Measurements from ENCODE around the gene EYS.

- TF ChIP-seq CREB5 (CRISPR knock-in tag; IDR thresholded peaks at IDR 0.05; ENCODE audit: low read depth) (no peak), ZFP3 (CRISPR knock-in tag; IDR thresholded peaks at IDR 0.05) (no peak), TSHZ2 (CRISPR knock-in tag; IDR thresholded peaks at IDR 0.05) (no peak), RARB (CRISPR knock-in tag; IDR thresholded peaks at IDR 0.05) (no peak), ZNF565 (CRISPR knock-in tag; conservative IDR thresholded peaks at IDR 0.05; ENCODE audit: low read depth) (no peak), PATZ1 (CRISPR knock-in tag; IDR thresholded peaks at IDR 0.05; ENCODE audit: borderline replicate concordance) (no peak), ISL1 (CRISPR knock-in tag; IDR thresholded peaks at IDR 0.05) (no peak)
These were observed 1823.4 kb downstream of the EYS start for GRCh38 chr6:63883597-63883996.

Measured in SK-N-SH treated with all-trans-retinoic acid at 6 μM for 48 hours (cell line).